ENCODE results near the gene RBM10.

- TF ChIP-seq CTCF (IDR thresholded peaks at IDR 0.05) (no peak), EP300 (IDR thresholded peaks at IDR 0.05) (no peak)
These were observed 2.2 kb downstream of the RBM10 start for GRCh38 chrX:47146936-47147859.

Measured in gastroesophageal sphincter (tissue), 3 donors.